SK-N-SH treated with all-trans-retinoic acid at 6 μM for 48 hours (cell line): ENCODE results near the gene TRA2A.

Experiments
- ATAC-seq: fragments of 200-7000 bp; cut with Tn5 transposase; 3 replicates; pipeline ENCODE4 v1.9.1; 2020; ENCODE audit warnings: mild to moderate bottlenecking, moderate library complexity
- BACH2 ChIP-seq: fragments of 250-450 bp; sonication (Bioruptor Pico); IDR thresholded peaks from 2 replicates; pipeline ENCODE4 v1.9.0; 2021; ENCODE audit warnings: mild to moderate bottlenecking, borderline replicate concordance
- CSDC2 ChIP-seq: fragments of 250-450 bp; sonication (Bioruptor Pico); IDR thresholded peaks from 2 replicates; pipeline ENCODE4 v1.5.0; 2020; ENCODE audit warnings: mild to moderate bottlenecking, moderate library complexity
- GLIS3 ChIP-seq: fragments of 250-450 bp; sonication (Bioruptor Pico); IDR thresholded peaks from 2 replicates; pipeline ENCODE4 v1.5.0; 2020; ENCODE audit warnings: mild to moderate bottlenecking, moderate library complexity
- ISL1 ChIP-seq: fragments of 250-450 bp; sonication (Bioruptor Pico); IDR thresholded peaks from 2 replicates; pipeline ENCODE4 v2.1.2; 2022; ENCODE audit warnings: mild to moderate bottlenecking, moderate library complexity
- OSR1 ChIP-seq: fragments of 250-450 bp; sonication (Bioruptor Pico); IDR thresholded peaks from 2 replicates; pipeline ENCODE4 v1.8.0; 2022; ENCODE audit warnings: moderate library complexity, mild to moderate bottlenecking, inconsistent platforms
- PPARA ChIP-seq: fragments of 250-450 bp; sonication (Bioruptor Pico); IDR thresholded peaks from 2 replicates; pipeline ENCODE4 v1.5.0; 2020; ENCODE audit warnings: mild to moderate bottlenecking, borderline replicate concordance
- SNAI2 ChIP-seq: fragments of 250-450 bp; sonication (Bioruptor Pico); IDR thresholded peaks from 2 replicates; pipeline ENCODE4 v1.5.0; 2020; ENCODE audit warnings: mild to moderate bottlenecking, moderate library complexity
- TCF4 ChIP-seq: fragments of 250-450 bp; sonication (Bioruptor Pico); IDR thresholded peaks from 2 replicates; pipeline ENCODE4 v1.8.0; 2021; ENCODE audit warnings: mild to moderate bottlenecking, moderate library complexity, borderline replicate concordance
- TOX ChIP-seq: fragments of 250-450 bp; sonication (Bioruptor Pico); IDR thresholded peaks from 2 replicates; pipeline ENCODE4 v1.8.0; 2021; ENCODE audit warnings: mild to moderate bottlenecking, moderate library complexity, borderline replicate concordance
- ZC3H10 ChIP-seq: fragments of 250-450 bp; sonication (Bioruptor Pico); IDR thresholded peaks from 2 replicates; pipeline ENCODE4 v1.5.1; 2021; ENCODE audit warnings: mild to moderate bottlenecking, moderate library complexity
- ZFP3 ChIP-seq: fragments of 250-450 bp; sonication (Bioruptor Pico); IDR thresholded peaks from 2 replicates; pipeline ENCODE4 v1.5.0; 2020; ENCODE audit warnings: mild to moderate bottlenecking, moderate library complexity
- ZFP30 ChIP-seq: fragments of 450-650 bp; formaldehyde crosslinking; IDR thresholded peaks from 2 replicates; pipeline ENCODE4 v1.5.0; 2022; ENCODE audit warnings: mild to moderate bottlenecking, moderate library complexity
- ZNF565 ChIP-seq: fragments of 450-650 bp; formaldehyde crosslinking; conservative IDR thresholded peaks from 2 replicates; pipeline ENCODE4 v1.5.0; 2020; ENCODE audit warnings: low read depth, mild to moderate bottlenecking, moderate library complexity
- ZNF70 ChIP-seq: fragments of 450-650 bp; formaldehyde crosslinking; IDR thresholded peaks from 2 replicates; pipeline ENCODE4 v1.5.0; 2020; ENCODE audit warnings: mild to moderate bottlenecking, moderate library complexity
- ZNF8 ChIP-seq: fragments of 450-650 bp; formaldehyde crosslinking; IDR thresholded peaks from 2 replicates; pipeline ENCODE4 v1.5.0; 2020; ENCODE audit warnings: mild to moderate bottlenecking, moderate library complexity
- TF ChIP-seq, protein P1 (sequence below): fragments of 250-450 bp; sonication (Bioruptor Pico); IDR thresholded peaks from 2 replicates; pipeline ENCODE4 v1.5.1; 2020; ENCODE audit warnings: low read depth, mild to moderate bottlenecking, moderate library complexity
- TF ChIP-seq, protein P2 (sequence below): fragments of 250-450 bp; sonication (Bioruptor Pico); IDR thresholded peaks from 2 replicates; pipeline ENCODE4 v1.8.0; 2021; ENCODE audit warnings: low read depth, mild to moderate bottlenecking, moderate library complexity, borderline replicate concordance
- TF ChIP-seq, protein P3 (sequence below): fragments of 250-450 bp; sonication (Bioruptor Pico); IDR thresholded peaks from 2 replicates; pipeline ENCODE4 v1.5.0; 2020; ENCODE audit warnings: mild to moderate bottlenecking, moderate library complexity

Gene TRA2A

DNA sequence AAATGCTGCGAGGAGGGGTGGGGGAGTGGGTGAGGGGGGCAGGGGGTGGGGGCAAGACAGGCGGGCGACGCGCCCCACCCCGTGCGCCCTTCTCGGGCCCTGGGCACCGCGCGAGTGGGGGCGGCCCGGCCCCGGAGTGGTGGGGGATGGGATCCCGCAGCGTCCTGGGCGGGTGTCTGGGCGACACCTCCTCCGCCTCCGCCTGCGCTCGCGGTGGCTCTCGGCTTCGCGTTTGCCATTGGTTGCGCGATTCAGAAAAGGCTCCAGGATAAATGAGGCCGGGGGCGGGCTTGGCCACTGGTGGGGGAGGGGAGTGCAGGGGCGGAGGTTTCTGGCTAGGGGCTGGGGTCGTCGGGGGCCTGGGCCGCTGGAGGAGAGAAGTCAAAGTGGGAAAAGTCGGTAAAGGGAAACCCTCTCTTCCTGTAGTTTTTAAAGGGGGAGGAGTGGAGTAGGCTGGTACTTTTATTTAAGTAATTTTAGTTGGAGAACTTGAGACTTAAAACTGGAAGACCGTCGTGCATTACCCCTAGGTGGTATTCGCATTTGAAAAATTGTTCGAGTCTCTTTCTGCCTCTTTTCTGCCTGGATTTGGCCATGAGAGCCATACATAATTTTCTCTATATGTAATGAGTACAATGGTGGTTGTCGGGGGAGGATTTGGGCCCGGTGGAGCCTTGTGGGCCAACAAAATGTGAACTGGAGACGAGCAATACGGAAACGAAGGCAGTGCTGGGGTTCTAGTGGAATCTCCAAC, 60.5 kb downstream of the TRA2A start (continued):
- TF ChIP-seq ZFP30 (CRISPR knock-in tag) (no peak), CSDC2 (no peak), ZC3H10 (CRISPR knock-in tag) (no peak), GLIS3 (no peak), PPARA (no peak), SNAI2 (CRISPR knock-in tag) (no peak), OSR1 (CRISPR knock-in tag) (no peak), BACH2 (CRISPR knock-in tag) (no peak)
- TF ChIP-seq, protein P1, sequence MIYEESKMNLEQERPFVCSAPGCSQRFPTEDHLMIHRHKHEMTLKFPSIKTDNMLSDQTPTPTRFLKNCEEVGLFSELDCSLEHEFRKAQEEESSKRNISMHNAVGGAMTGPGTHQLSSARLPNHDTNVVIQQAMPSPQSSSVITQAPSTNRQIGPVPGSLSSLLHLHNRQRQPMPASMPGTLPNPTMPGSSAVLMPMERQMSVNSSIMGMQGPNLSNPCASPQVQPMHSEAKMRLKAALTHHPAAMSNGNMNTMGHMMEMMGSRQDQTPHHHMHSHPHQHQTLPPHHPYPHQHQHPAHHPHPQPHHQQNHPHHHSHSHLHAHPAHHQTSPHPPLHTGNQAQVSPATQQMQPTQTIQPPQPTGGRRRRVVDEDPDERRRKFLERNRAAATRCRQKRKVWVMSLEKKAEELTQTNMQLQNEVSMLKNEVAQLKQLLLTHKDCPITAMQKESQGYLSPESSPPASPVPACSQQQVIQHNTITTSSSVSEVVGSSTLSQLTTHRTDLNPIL (CRISPR knock-in tag), result no peak

DNA sequence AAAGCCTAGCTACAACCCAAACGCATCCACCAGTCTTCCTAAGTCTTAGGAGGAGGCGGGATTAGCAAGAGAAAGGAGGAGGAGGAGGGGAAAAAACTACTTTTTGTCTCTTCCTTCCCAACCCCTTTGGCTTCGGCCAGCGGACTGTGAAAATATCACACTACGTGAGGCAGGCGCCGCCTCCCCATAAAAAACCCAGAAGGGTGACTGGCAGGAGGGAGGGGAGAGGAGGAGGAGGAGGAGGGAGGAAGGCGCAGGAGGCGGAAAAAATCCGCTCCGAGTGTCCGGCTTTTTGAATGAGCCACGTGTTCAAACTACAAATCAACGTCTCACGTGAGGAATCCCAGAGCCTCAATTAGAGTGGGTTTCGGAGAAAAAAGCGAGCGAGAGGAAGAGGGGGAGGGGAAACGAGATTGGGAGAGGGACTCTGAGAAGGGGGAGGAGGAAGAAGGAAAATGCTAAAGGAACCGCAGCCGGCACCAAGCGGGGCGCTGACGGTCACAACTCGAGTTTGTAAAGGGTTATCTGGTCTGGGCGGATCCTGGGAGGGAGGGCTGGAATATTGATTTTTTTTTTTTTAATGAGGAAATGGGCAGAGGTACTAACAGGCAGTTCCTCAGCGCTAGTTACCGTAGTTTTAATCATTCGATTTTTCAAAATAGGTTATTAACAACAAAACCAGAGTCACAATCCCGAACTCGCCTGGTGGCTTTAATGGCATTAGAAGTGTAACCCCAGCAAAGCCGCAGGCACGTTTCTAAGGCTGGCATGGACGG, 61.3 kb downstream of the TRA2A start, which contains the start of gene IGF2BP3:
IGF2BP3 (minus strand) TSS at position 162 of the 776 bp plus-strand sequence. CDS start 381 bp downstream, outside the sequence.
- peak; percentile 70 for TF ChIP-seq ISL1 (CRISPR knock-in tag)
- peak; percentile 39 for TF ChIP-seq ZNF70 (CRISPR knock-in tag)
- 0 out of 2 replicates have a peak, but pooled peaks have one; percentile 59 for TF ChIP-seq ZFP3 (CRISPR knock-in tag)
- peak; percentile 77 for TF ChIP-seq TCF4 (CRISPR knock-in tag)
- TF ChIP-seq, protein P2, sequence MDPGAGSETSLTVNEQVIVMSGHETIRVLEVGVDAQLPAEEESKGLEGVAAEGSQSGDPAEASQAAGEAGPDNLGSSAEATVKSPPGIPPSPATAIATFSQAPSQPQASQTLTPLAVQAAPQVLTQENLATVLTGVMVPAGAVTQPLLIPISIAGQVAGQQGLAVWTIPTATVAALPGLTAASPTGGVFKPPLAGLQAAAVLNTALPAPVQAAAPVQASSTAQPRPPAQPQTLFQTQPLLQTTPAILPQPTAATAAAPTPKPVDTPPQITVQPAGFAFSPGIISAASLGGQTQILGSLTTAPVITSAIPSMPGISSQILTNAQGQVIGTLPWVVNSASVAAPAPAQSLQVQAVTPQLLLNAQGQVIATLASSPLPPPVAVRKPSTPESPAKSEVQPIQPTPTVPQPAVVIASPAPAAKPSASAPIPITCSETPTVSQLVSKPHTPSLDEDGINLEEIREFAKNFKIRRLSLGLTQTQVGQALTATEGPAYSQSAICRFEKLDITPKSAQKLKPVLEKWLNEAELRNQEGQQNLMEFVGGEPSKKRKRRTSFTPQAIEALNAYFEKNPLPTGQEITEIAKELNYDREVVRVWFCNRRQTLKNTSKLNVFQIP, result peak; percentile 53; the same call in 1 of the 2 replicates
- no peak for TF ChIP-seq CSDC2
- TF ChIP-seq ZC3H10 (CRISPR knock-in tag), result no peak
- TF ChIP-seq, protein P3, sequence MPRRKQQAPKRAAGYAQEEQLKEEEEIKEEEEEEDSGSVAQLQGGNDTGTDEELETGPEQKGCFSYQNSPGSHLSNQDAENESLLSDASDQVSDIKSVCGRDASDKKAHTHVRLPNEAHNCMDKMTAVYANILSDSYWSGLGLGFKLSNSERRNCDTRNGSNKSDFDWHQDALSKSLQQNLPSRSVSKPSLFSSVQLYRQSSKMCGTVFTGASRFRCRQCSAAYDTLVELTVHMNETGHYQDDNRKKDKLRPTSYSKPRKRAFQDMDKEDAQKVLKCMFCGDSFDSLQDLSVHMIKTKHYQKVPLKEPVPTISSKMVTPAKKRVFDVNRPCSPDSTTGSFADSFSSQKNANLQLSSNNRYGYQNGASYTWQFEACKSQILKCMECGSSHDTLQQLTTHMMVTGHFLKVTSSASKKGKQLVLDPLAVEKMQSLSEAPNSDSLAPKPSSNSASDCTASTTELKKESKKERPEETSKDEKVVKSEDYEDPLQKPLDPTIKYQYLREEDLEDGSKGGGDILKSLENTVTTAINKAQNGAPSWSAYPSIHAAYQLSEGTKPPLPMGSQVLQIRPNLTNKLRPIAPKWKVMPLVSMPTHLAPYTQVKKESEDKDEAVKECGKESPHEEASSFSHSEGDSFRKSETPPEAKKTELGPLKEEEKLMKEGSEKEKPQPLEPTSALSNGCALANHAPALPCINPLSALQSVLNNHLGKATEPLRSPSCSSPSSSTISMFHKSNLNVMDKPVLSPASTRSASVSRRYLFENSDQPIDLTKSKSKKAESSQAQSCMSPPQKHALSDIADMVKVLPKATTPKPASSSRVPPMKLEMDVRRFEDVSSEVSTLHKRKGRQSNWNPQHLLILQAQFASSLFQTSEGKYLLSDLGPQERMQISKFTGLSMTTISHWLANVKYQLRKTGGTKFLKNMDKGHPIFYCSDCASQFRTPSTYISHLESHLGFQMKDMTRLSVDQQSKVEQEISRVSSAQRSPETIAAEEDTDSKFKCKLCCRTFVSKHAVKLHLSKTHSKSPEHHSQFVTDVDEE (CRISPR knock-in tag), result peak; percentile 89
- TF ChIP-seq BACH2 (CRISPR knock-in tag), result no peak
- peak; percentile 30 for ATAC-seq

DNA sequence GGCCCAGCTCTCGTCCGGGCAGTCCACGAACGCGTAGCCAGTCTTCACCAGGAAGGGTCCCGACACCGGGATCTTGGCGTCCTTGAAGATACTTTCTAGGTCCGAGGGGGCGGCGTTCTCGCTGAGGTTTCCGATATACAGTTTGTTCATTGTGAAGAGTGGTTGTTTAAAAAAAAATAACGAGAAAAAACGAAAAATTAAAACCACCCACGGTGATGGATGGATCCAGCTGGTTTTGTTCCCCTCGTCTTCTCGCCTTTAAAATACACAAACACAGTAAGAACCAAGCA, 61.9 kb downstream of the TRA2A start:
- ATAC-seq, result no peak
- TF ChIP-seq ZNF70 (CRISPR knock-in tag), result no peak
- TF ChIP-seq, protein P2, result no peak
- TF ChIP-seq, protein P3 (CRISPR knock-in tag), result no peak
- no peak for TF ChIP-seq ZFP30 (CRISPR knock-in tag)
- no peak for TF ChIP-seq ISL1 (CRISPR knock-in tag)
- TF ChIP-seq TOX (CRISPR knock-in tag), result no peak
- TF ChIP-seq ZNF565, result no peak
- TF ChIP-seq OSR1 (CRISPR knock-in tag), result no peak
- TF ChIP-seq ZNF8 (CRISPR knock-in tag), result no peak
- TF ChIP-seq SNAI2 (CRISPR knock-in tag), result no peak
- TF ChIP-seq GLIS3, result no peak
- no peak for TF ChIP-seq ZC3H10 (CRISPR knock-in tag)
- TF ChIP-seq, all 23 proteins: peak for 0
